ENCODE results near the gene SCN1A.

DNA sequence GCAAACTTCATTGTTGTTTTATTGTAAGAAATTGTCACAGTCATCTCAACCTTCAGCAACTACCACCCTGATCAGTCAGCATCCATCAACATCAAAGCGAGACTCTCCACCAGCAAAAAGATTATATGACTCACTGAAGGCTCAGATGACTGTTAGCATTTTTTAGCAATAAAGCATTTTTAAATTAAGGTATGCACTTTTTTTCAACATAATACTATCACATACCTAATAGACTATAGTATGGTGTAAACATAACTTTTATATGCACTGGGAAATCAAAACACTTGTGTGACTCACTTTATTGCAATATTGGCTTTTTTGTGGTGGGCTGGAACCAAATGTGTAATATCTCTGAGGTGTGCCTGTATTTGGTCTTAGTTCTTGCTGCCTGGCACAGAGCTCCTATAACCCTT lies 15.6 kb downstream of the SCN1A start:
- TF ChIP-seq POLR2A (IDR thresholded peaks at IDR 0.05; ENCODE audit: low read depth, low read length) (no peak), POLR2AphosphoS5 (IDR thresholded peaks at IDR 0.05; ENCODE audit: low read depth, low read length) (no peak), TAF1 (IDR thresholded peaks at IDR 0.05; ENCODE audit: low read depth, low read length) (no peak), SPI1 (IDR thresholded peaks at IDR 0.05; ENCODE audit: low read depth, low read length) (no peak)
